HEK293T (cell line): ENCODE data around the gene MS4A10.

ENCODE experiments used
- CTCF ChIA-PET: fragments of 350-600 bp; formaldehyde crosslinking; extraction: SDS; loops from one replicate; lab custom pipeline; 2021; ENCODE audit warnings: antibody characterized with exemption, inconsistent platforms; lab: Yijun Ruan, JAX
- POLR2A ChIA-PET: fragments of 350-600 bp; formaldehyde crosslinking; extraction: SDS; loops from one replicate; lab custom pipeline; 2020; ENCODE audit warnings: antibody characterized with exemption, inconsistent platforms; lab: Yijun Ruan, JAX
- DNase-seq: peaks from one replicate; pipeline ENCODE4 v3.0.0; 2012; ENCODE audit warnings: mixed read lengths; ENCODE audit errors: extremely low spot score
- ARNT ChIP-seq: fragments of 450-650 bp; IDR thresholded peaks from 2 replicates; pipeline ENCODE4 v1.6.1; 2017; ENCODE audit warnings: mild to moderate bottlenecking
- BHLHE40 ChIP-seq: fragments of 450-650 bp; IDR thresholded peaks from 2 replicates; pipeline ENCODE4 v1.6.1; 2016; ENCODE audit warnings: mild to moderate bottlenecking, moderate library complexity, borderline replicate concordance
- CTBP1 ChIP-seq: fragments of 450-650 bp; IDR thresholded peaks from 2 replicates; pipeline ENCODE4 v1.6.1; 2016; ENCODE audit warnings: borderline replicate concordance
- ELF4 ChIP-seq: fragments of 450-650 bp; IDR thresholded peaks from 2 replicates; pipeline ENCODE4 v1.6.1; 2017; ENCODE audit warnings: antibody characterized with exemption
- FOXA1 ChIP-seq: fragments of 450-650 bp; IDR thresholded peaks from 2 replicates; pipeline ENCODE4 v1.6.1; 2016; ENCODE audit warnings: mild to moderate bottlenecking
- FOXK2 ChIP-seq: fragments of 450-650 bp; IDR thresholded peaks from 2 replicates; pipeline ENCODE4 v1.6.1; 2016; ENCODE audit warnings: mild to moderate bottlenecking
- FOXM1 ChIP-seq: fragments of 450-650 bp; IDR thresholded peaks from 2 replicates; pipeline ENCODE4 v1.6.1; 2017; ENCODE audit warnings: mild to moderate bottlenecking, borderline replicate concordance
- HDGF ChIP-seq: fragments of 450-650 bp; IDR thresholded peaks from 2 replicates; pipeline ENCODE4 v1.6.1; 2017; ENCODE audit warnings: antibody characterized with exemption, borderline replicate concordance
- L3MBTL2 ChIP-seq: fragments of 450-650 bp; conservative IDR thresholded peaks from 2 replicates; pipeline ENCODE4 v1.6.1; 2016; ENCODE audit warnings: mild to moderate bottlenecking
- LEF1 ChIP-seq: fragments of 450-650 bp; IDR thresholded peaks from 2 replicates; pipeline ENCODE4 v1.6.1; 2017; ENCODE audit warnings: mild to moderate bottlenecking, borderline replicate concordance
- NFRKB ChIP-seq: fragments of 450-650 bp; IDR thresholded peaks from 2 replicates; pipeline ENCODE4 v1.6.1; 2016; ENCODE audit warnings: mild to moderate bottlenecking, moderate library complexity
- SP1 ChIP-seq: fragments of 450-650 bp; IDR thresholded peaks from 2 replicates; pipeline ENCODE4 v1.6.1; 2017
- SUZ12 ChIP-seq: fragments of 450-650 bp; IDR thresholded peaks from 2 replicates; pipeline ENCODE4 v1.6.1; 2016; ENCODE audit warnings: mild to moderate bottlenecking
- TARDBP ChIP-seq: fragments of 450-650 bp; IDR thresholded peaks from 2 replicates; pipeline ENCODE4 v1.6.1; 2016
- ZNF384 ChIP-seq: fragments of 450-650 bp; IDR thresholded peaks from 2 replicates; pipeline ENCODE4 v1.6.1; 2016
- TF ChIP-seq, protein P1 (sequence below): fragments of 450-650 bp; IDR thresholded peaks from 2 replicates; pipeline ENCODE4 v1.6.1; 2016

The MS4A10 gene

GRCh38 chr11:60748225-60748624 lies 36.9 kb upstream of the MS4A10 start:
- TF ChIP-seq, protein P1, sequence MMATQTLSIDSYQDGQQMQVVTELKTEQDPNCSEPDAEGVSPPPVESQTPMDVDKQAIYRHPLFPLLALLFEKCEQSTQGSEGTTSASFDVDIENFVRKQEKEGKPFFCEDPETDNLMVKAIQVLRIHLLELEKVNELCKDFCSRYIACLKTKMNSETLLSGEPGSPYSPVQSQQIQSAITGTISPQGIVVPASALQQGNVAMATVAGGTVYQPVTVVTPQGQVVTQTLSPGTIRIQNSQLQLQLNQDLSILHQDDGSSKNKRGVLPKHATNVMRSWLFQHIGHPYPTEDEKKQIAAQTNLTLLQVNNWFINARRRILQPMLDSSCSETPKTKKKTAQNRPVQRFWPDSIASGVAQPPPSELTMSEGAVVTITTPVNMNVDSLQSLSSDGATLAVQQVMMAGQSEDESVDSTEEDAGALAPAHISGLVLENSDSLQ, result no peak
- TF ChIP-seq FOXK2 (no peak), SUZ12 (no peak), FOXM1 (no peak), HDGF (no peak), BHLHE40 (no peak), SP1 (no peak)
- POLR2A ChIA-PET, result interaction anchor here (0.6 kb wide), 1 partner anchor 410 kb away, joined by 3 read pairs; no protein-coding TSS in a partner anchor
- no peak for DNase-seq
- CTCF ChIA-PET, result no interaction called here

GRCh38 chr11:60748821-60749220 lies 36.3 kb upstream of the MS4A10 start:
- CTCF ChIA-PET, result no interaction called here

GRCh38 chr11:60750911-60751310 lies 34.2 kb upstream of the MS4A10 start:
- TF ChIP-seq SP1 (no peak), SUZ12 (no peak), CTBP1 (no peak), ARNT (no peak)
- ChIA-PET CTCF (no interaction called here), POLR2A (no interaction called here)
- no peak for DNase-seq

More at GRCh38 chr11:60748821-60749220, 36.3 kb upstream of the MS4A10 start:
- TF ChIP-seq FOXA1 (no peak), SUZ12 (no peak), SP1 (no peak), ELF4 (no peak), NFRKB (no peak), HDGF (no peak), FOXK2 (no peak), LEF1 (no peak), ARNT (no peak), L3MBTL2 (no peak)
- TF ChIP-seq, protein P1, result no peak
- no peak for DNase-seq
- POLR2A ChIA-PET, result no interaction called here

GRCh38 chr11:60753309-60753708 lies 31.8 kb upstream of the MS4A10 start:
- DNase-seq, result no peak
- no peak for TF ChIP-seq NFRKB
- no peak for TF ChIP-seq FOXK2
- TF ChIP-seq SP1, result no peak
- no peak for TF ChIP-seq CTBP1
- no peak for TF ChIP-seq ARNT
- TF ChIP-seq ZNF384, result no peak
- ChIA-PET POLR2A (no interaction called here), CTCF (interaction anchor here (0.6 kb wide), 1 partner anchor 25 kb away, joined by 4 read pairs; no protein-coding TSS in a partner anchor)

DNA sequence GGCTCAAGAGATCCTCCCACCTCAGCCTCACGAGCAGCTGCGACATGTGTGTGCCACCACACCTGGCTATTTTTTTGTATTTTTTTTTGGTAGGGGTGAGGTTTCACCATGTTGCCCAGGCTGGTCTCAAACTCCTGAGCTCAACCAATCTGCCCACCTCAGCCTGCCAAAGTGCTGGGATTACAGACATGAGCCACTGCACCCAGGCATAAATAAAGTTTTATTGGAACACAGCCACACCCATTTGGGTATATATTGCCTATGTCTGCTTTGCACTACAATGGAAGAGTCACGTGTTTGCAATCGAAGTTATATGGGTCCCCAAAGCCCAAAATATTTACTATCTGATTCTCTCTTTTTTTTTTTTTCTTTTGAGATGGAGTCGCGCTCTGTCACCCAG lies 30.2 kb upstream of the MS4A10 start:
- ChIA-PET CTCF (interaction anchor here (1.2 kb wide), 1 partner anchor 8 kb away, joined by 4 read pairs; no protein-coding TSS in a partner anchor), POLR2A (no interaction called here)
- no peak for TF ChIP-seq SUZ12
- no peak for TF ChIP-seq HDGF
- no peak for TF ChIP-seq FOXM1
- TF ChIP-seq TARDBP, result no peak
- no peak for TF ChIP-seq NFRKB
- no peak for TF ChIP-seq FOXA1
- TF ChIP-seq SP1, result no peak
- TF ChIP-seq ZNF384, result no peak
- TF ChIP-seq CTBP1, result no peak
- TF ChIP-seq LEF1, result no peak
- no peak for TF ChIP-seq FOXK2
- TF ChIP-seq L3MBTL2, result no peak
- TF ChIP-seq ELF4, result no peak
- TF ChIP-seq ARNT, result no peak
- TF ChIP-seq, protein P1, result no peak
- no peak for TF ChIP-seq BHLHE40
- no peak for DNase-seq

DNA sequence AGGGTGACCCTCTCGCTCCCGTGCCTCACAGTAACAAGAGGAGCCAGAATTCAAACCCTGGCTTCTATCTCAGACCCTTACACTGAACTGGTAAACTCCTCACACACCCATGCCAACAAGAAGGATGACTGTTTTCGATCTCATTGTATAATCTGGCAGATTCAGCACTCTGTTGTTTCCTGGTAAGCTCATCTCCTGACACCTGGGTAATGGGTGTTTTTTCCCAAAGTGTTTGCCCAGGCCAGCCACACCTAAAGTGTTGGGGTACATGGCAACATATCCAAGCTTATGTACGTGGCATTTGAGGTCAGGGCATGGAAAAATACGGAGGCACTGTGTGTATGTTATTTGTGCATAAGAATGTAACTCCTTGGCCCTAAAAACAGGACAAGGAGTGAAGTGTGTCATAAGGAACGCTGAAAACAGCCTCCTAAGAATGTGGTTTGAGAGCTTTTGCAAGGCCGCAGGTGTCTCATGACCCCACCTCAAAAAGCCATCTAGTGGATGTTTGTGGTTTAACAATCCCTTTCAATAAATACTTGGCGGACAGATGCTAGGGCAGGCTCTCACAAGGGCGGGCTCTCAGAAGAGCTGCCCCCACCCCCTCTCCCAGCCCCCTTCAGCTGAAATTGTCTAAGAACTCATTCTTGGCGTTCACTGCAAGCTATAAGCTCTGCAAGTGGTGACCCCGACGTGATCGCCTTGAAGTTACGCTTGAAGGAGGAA lies 28.7 kb upstream of the MS4A10 start, which contains the start of gene MS4A15:
Gene MS4A15, plus strand, starts transcription at position 561 of the 726 bp plus-strand sequence. CDS start 6,867 bp downstream, outside the sequence.
- POLR2A ChIA-PET, result no interaction called here

More for the DNA sequence above, 28.7 kb upstream of the MS4A10 start, which contains the start of gene MS4A15:
- TF ChIP-seq LEF1 (no peak), CTBP1 (no peak), SP1 (no peak)
- CTCF ChIA-PET, result interaction anchor here (1.1 kb wide), 1 partner anchor 20 kb away, joined by 4 read pairs; no protein-coding TSS in a partner anchor
- peak; percentile 43 for DNase-seq
